HG02884 (cell line): Measurements from ENCODE around the gene MACO1.

Experiments
- ATAC-seq: cut with Tn5 transposase; IDR thresholded peaks from one replicate; pipeline ENCODE4 v1.9.1; 2021; ENCODE audit warnings: mild to moderate bottlenecking, moderate library complexity; ENCODE audit not compliant: unreplicated experiment

Gene MACO1

GRCh38 chr1:25520446-25521061 lies 89.9 kb downstream of the MACO1 start:
- ATAC-seq = no peak

- no peak for ATAC-seq
Observed at GRCh38 chr1:25522031-25522655, 91.4 kb downstream of the MACO1 start.

GRCh38 chr1:25523542-25523941 lies 92.8 kb downstream of the MACO1 start:
- ATAC-seq = no peak

- no peak for ATAC-seq
Observed at GRCh38 chr1:25524568-25525360, 94.1 kb downstream of the MACO1 start.

GRCh38 chr1:25525361-25525688 lies 94.6 kb downstream of the MACO1 start:
- ATAC-seq = no peak

GRCh38 chr1:25526753-25527152 lies 96.1 kb downstream of the MACO1 start:
- ATAC-seq = no peak

- no peak for ATAC-seq
Observed at GRCh38 chr1:25527226-25527846, 96.6 kb downstream of the MACO1 start.

GRCh38 chr1:25527946-25528595 lies 97.4 kb downstream of the MACO1 start:
- ATAC-seq = no peak

- no peak for ATAC-seq
Observed at GRCh38 chr1:25528881-25529517, 98.3 kb downstream of the MACO1 start.

GRCh38 chr1:25529518-25530185 lies 99.0 kb downstream of the MACO1 start:
- ATAC-seq = no peak

- ATAC-seq = no peak
Observed at GRCh38 chr1:25530186-25531081, 99.7 kb downstream of the MACO1 start.

GRCh38 chr1:25531082-25531461 lies 100.4 kb downstream of the MACO1 start:
- no peak for ATAC-seq

GRCh38 chr1:25532970-25533369 lies 102.3 kb downstream of the MACO1 start:
- no peak for ATAC-seq

- no peak for ATAC-seq
Observed at GRCh38 chr1:25533775-25534409, 103.2 kb downstream of the MACO1 start.

GRCh38 chr1:25534410-25534788 lies 103.7 kb downstream of the MACO1 start:
- no peak for ATAC-seq

GRCh38 chr1:25536124-25536523 lies 105.4 kb downstream of the MACO1 start:
- ATAC-seq = no peak

GRCh38 chr1:25537153-25537831 lies 106.6 kb downstream of the MACO1 start:
- no peak for ATAC-seq

- ATAC-seq = no peak
Observed at GRCh38 chr1:25538191-25538767, 107.6 kb downstream of the MACO1 start.
